GM12891 (cell line): ENCODE results near the gene C1orf146. TPM values are rescaled to one million over a fixed set of nuclear protein-coding genes. Genes with fewer than 3 reads are reported as not detected.

Experiments used
- DNase-seq: peaks from one replicate; pipeline ENCODE4 v3.0.0; 2011; ENCODE audit warnings: low spot score; ENCODE audit not compliant: insufficient read length
- FAIRE-seq: peaks from 2 replicates; lab custom pipeline; 2011; peaks lifted over from hg19 to GRCh38; lab: Jason Lieb, UNC
- PAX5 ChIP-seq: IDR thresholded peaks from 2 replicates; pipeline ENCODE4 v1.6.1; 2011; ENCODE audit warnings: low read length, moderate library complexity, mild to moderate bottlenecking; ENCODE audit not compliant: insufficient read depth, severe bottlenecking
- POLR2A ChIP-seq: IDR thresholded peaks from 2 replicates; pipeline ENCODE4 v1.6.1; 2011; ENCODE audit warnings: low read depth, low read length, control low read depth
- POLR2AphosphoS5 ChIP-seq: IDR thresholded peaks from 2 replicates; pipeline ENCODE4 v1.6.1; 2011; ENCODE audit warnings: low read depth, low read length, control low read depth
- POU2F2 ChIP-seq: IDR thresholded peaks from 2 replicates; pipeline ENCODE4 v1.6.1; 2011; ENCODE audit warnings: low read depth, mild to moderate bottlenecking, control low read depth, low read length, moderate library complexity
- SPI1 ChIP-seq: IDR thresholded peaks from 2 replicates; pipeline ENCODE4 v1.6.1; 2011; ENCODE audit warnings: low read depth, low read length, control low read depth
- TAF1 ChIP-seq: IDR thresholded peaks from 2 replicates; pipeline ENCODE4 v1.6.1; 2011; ENCODE audit warnings: low read depth, low read length, control low read depth
- polyA plus RNA-seq: library from polyadenylated mRNA; unstranded; fragments of >200 nt; gene quantifications from one replicate; pipeline ENCODE4 v1.2.1, GENCODE V29; 2012; ENCODE audit warnings: low read depth, missing spikeins, inconsistent platforms; ENCODE audit not compliant: missing spikeins

Gene C1orf146
- not detected for polyA plus RNA-seq

GRCh38 chr1:92217721-92218120, at the start of gene C1orf146:
C1orf146 (plus strand) TSS chr1:92217915; CDS start chr1:92231421, 13,506 bp downstream.
- DNase-seq (no peak), FAIRE-seq (no peak)
- no peak for TF ChIP-seq POLR2A
- TF ChIP-seq TAF1 = no peak
- no peak for TF ChIP-seq POU2F2
- no peak for TF ChIP-seq POLR2AphosphoS5
- TF ChIP-seq PAX5 = no peak
- TF ChIP-seq SPI1 = no peak

- TF ChIP-seq SPI1 (no peak), POU2F2 (no peak), TAF1 (no peak), POLR2A (no peak), PAX5 (no peak), POLR2AphosphoS5 (no peak)
- FAIRE-seq (no peak), DNase-seq (no peak)
These were observed 49.1 kb upstream of the C1orf146 start for GRCh38 chr1:92168657-92169056.

- FAIRE-seq = no peak
These were observed 48.3 kb upstream of the C1orf146 start for GRCh38 chr1:92169214-92170005.

GRCh38 chr1:92184632-92185031, 33.1 kb upstream of the C1orf146 start:
- TF ChIP-seq TAF1 (no peak), POLR2A (no peak), POLR2AphosphoS5 (no peak), SPI1 (no peak), PAX5 (no peak), POU2F2 (no peak)
- DNase-seq (no peak), FAIRE-seq (no peak)

More at GRCh38 chr1:92169214-92170005, 48.3 kb upstream of the C1orf146 start:
- TF ChIP-seq POLR2A (no peak), PAX5 (no peak), TAF1 (no peak), SPI1 (no peak)
- no peak for DNase-seq

- DNase-seq (no peak), FAIRE-seq (no peak)
- no peak for TF ChIP-seq POLR2A
- TF ChIP-seq PAX5 = no peak
- no peak for TF ChIP-seq POU2F2
- TF ChIP-seq TAF1 = no peak
- no peak for TF ChIP-seq SPI1
- TF ChIP-seq POLR2AphosphoS5 = no peak
These were observed 31.6 kb upstream of the C1orf146 start for GRCh38 chr1:92186081-92186480.

- TF ChIP-seq POU2F2 (no peak), POLR2AphosphoS5 (no peak), POLR2A (no peak)
- DNase-seq (no peak), FAIRE-seq (no peak)
These were observed 29.1 kb upstream of the C1orf146 start for GRCh38 chr1:92188436-92189255.

GRCh38 chr1:92191726-92192125, 26.0 kb upstream of the C1orf146 start:
- TF ChIP-seq POLR2A = no peak
- TF ChIP-seq TAF1 = no peak
- TF ChIP-seq POU2F2 = no peak
- FAIRE-seq = no peak
- DNase-seq = no peak

- FAIRE-seq (no peak), DNase-seq (no peak)
- TF ChIP-seq PAX5 (no peak), POU2F2 (no peak), TAF1 (no peak), SPI1 (no peak), POLR2A (no peak), POLR2AphosphoS5 (no peak)
These were observed 25.5 kb upstream of the C1orf146 start for GRCh38 chr1:92192246-92192645.

GRCh38 chr1:92194511-92194910, 23.2 kb upstream of the C1orf146 start:
- FAIRE-seq (no peak), DNase-seq (no peak)
- TF ChIP-seq POU2F2 (no peak), POLR2AphosphoS5 (no peak), PAX5 (no peak), SPI1 (no peak), POLR2A (no peak), TAF1 (no peak)

GRCh38 chr1:92201973-92202372, 15.7 kb upstream of the C1orf146 start:
- FAIRE-seq (no peak), DNase-seq (no peak)
- TF ChIP-seq POLR2AphosphoS5 (no peak), SPI1 (no peak), PAX5 (no peak), TAF1 (no peak), POLR2A (no peak)

GRCh38 chr1:92203105-92203504, 14.6 kb upstream of the C1orf146 start:
- FAIRE-seq = no peak
- no peak for TF ChIP-seq POLR2AphosphoS5
- TF ChIP-seq TAF1 = no peak
- no peak for TF ChIP-seq POLR2A
- no peak for TF ChIP-seq SPI1
- no peak for TF ChIP-seq POU2F2
- TF ChIP-seq PAX5 = no peak
- no peak for DNase-seq
